Gastroesophageal sphincter (tissue), 4 donors: Measurements from ENCODE around the gene EMID1. TPM values are rescaled to one million over a fixed set of nuclear protein-coding genes. Genes with fewer than 3 reads are reported as not detected.

ENCODE experiments used
- ATAC-seq: fragments of 150-250 bp; one replicate; pipeline ENCODE4 v1.9.1; 2016; ENCODE audit warnings: mild to moderate bottlenecking, moderate library complexity
- H3K27ac ChIP-seq, 4 donors: fragments of 200-600 bp; sonication (generic) in 3 of 4; 1 replicate in 3 of 4; 2 replicates in 1 of 4; pipeline ENCODE4 v1.5.1; 2016 to 2019
- H3K27me3 ChIP-seq: fragments of 200-600 bp; sonication (generic); one replicate; pipeline ENCODE4 v1.5.1; 2019
- H3K36me3 ChIP-seq, 2 donors: fragments of 200-600 bp; sonication (generic); one replicate each; pipeline ENCODE4 v1.5.1; 2019; ENCODE audit warnings: control low read depth in 1 of 2
- H3K4me1 ChIP-seq, 3 donors: fragments of 200-600 bp; sonication (generic); 1 replicate in 2 of 3; 2 replicates in 1 of 3; pipeline ENCODE4 v1.5.1; 2016 to 2019; ENCODE audit warnings: control low read depth in 2 of 3
- H3K4me3 ChIP-seq, 2 donors: fragments of 200-600 bp; sonication (generic); one replicate each; pipeline ENCODE4 v1.5.1; 2019; ENCODE audit warnings: mild to moderate bottlenecking in 1 of 2, moderate library complexity in 1 of 2
- H3K9me3 ChIP-seq, 3 donors: fragments of 200-600 bp; sonication (generic); one replicate each; pipeline ENCODE4 v1.5.1; 2017 to 2019; ENCODE audit warnings: control low read depth in 2 of 3
- EP300 ChIP-seq: sonication (generic); formaldehyde crosslinking; IDR thresholded peaks from one replicate; pipeline ENCODE4 v1.6.1; 2017; ENCODE audit warnings: antibody characterized with exemption, mild to moderate bottlenecking
- POLR2A ChIP-seq, 2 donors: fragments of 450-650 bp; IDR thresholded peaks; one replicate each; pipeline ENCODE4 v1.6.1; 2017; ENCODE audit warnings: antibody characterized with exemption in 2 of 2, mild to moderate bottlenecking in 2 of 2, moderate library complexity in 1 of 2
- POLR2AphosphoS5 ChIP-seq: sonication (generic); formaldehyde crosslinking; IDR thresholded peaks from one replicate; pipeline ENCODE4 v1.6.1; 2017; ENCODE audit warnings: antibody characterized with exemption
- WGBS, 2 donors: methylation state at CpG; one replicate each; pipeline ENCODE4 v1.1.5; 2018; ENCODE audit warnings: low coverage in 1 of 2; 5-methylcytosine and 5-hydroxymethylcytosine counted together
- total RNA-seq, 4 donors: library from RNA; depleted of rRNA; stranded (reverse); fragments of >200 nt; gene quantifications; one replicate each; pipeline ENCODE4 v1.1.0, GENCODE V29; 2016
- TF ChIP-seq, protein P1 (sequence below), 4 experiments: fragments of 200-600 bp in 2 of 4; fragments of 450-650 bp in 2 of 4; sonication (generic) in 1 of 4; IDR thresholded peaks; one replicate each; pipeline ENCODE4 v1.5.1; 2017 to 2019; ENCODE audit warnings: antibody characterized with exemption in 4 of 4, mild to moderate bottlenecking in 2 of 4, moderate library complexity in 2 of 4

Gene EMID1
- total RNA-seq, 4 donors from 2014 or later: 0.15 to 1.5 (median 0.69) TPM

GRCh38 chr22:29167032-29167911 is 38.4 kb upstream of the EMID1 start:
- Histone ChIP-seq H3K4me3 (no peak overlapping the region), H3K4me1 (no peaks in the 10 kb centered on the region), H3K36me3 (no peaks in the 10 kb centered on the region), H3K27ac (no peak overlapping the region), H3K9me3 (no peaks in the 10 kb centered on the region), H3K27me3 (peaks cover 4% of the 10 kb centered on the region)
- no peak for ATAC-seq
- WGBS, 2 donors: 89 to 93% methylated on average over 2 to 10 of the region's 22 CpGs
- no peak for TF ChIP-seq POLR2A (IDR thresholded peaks at IDR 0.05)
- TF ChIP-seq, protein P1, sequence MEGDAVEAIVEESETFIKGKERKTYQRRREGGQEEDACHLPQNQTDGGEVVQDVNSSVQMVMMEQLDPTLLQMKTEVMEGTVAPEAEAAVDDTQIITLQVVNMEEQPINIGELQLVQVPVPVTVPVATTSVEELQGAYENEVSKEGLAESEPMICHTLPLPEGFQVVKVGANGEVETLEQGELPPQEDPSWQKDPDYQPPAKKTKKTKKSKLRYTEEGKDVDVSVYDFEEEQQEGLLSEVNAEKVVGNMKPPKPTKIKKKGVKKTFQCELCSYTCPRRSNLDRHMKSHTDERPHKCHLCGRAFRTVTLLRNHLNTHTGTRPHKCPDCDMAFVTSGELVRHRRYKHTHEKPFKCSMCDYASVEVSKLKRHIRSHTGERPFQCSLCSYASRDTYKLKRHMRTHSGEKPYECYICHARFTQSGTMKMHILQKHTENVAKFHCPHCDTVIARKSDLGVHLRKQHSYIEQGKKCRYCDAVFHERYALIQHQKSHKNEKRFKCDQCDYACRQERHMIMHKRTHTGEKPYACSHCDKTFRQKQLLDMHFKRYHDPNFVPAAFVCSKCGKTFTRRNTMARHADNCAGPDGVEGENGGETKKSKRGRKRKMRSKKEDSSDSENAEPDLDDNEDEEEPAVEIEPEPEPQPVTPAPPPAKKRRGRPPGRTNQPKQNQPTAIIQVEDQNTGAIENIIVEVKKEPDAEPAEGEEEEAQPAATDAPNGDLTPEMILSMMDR (IDR thresholded peaks at IDR 0.05): no peak
- TF ChIP-seq POLR2AphosphoS5: no peak
- no peak for TF ChIP-seq EP300

DNA sequence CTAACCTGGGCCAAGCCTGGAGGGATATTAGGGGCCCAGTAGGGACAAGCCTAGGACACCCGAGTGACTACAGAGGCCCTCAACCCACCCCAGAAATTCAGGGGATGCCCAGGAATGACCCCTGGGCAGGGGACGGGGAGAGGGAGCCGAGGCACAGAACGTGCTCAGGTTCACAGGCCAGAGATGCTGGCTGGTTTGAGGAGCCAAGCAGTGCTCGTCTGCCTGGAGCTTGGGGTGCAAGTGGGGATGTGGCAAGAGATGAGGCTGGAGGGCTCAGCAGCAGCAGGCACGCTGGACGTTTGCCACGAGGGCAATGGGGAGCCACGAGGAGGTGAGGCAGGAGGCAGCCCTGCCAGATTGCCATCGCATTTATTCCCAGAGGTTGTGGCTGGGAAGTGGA is 34.0 kb upstream of the EMID1 start:
- H3K36me3 ChIP-seq: no peaks in the 10 kb centered on the region
- TF ChIP-seq EP300 (no peak), POLR2AphosphoS5 (no peak), POLR2A (IDR thresholded peaks at IDR 0.05) (no peak)
- TF ChIP-seq, protein P1 (IDR thresholded peaks at IDR 0.05): no peak
- H3K4me3 ChIP-seq: no peak overlapping the region
- H3K4me1 ChIP-seq: no peaks in the 10 kb centered on the region
- H3K27me3 ChIP-seq: peaks cover 4% of the 10 kb centered on the region
- no peak for ATAC-seq
- H3K27ac ChIP-seq: no peak overlapping the region
- 93% methylated on average over 7 of the region's 10 CpGs; no CpG with 5 or more reads in 1 of the 2 donors for WGBS, 2 donors
- H3K9me3 ChIP-seq: peaks cover 0 to 36% (median 2%) of the 10 kb centered on the region in 3 donors

DNA sequence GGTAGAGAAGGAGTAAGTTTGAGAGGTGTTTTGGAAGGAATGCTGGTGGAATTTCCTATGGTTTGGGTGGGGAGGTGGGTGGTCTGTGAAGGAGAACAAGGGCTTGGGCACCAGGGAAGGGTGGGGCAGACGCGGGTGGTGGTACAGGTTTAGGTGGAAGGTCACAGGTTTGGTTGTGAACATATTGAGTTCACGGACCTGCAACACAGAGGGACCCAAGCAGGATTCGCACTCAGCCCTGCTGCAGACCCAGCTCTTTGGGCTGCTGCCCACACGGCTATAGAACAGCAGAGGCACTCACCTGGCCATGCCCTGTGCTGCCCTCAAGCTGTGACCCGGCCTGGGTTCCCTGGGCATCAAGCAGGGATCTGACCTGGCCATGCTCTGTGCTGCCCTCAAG is 33.5 kb upstream of the EMID1 start:
- peaks cover 4% of the 10 kb centered on the region for H3K27me3 ChIP-seq
- H3K9me3 ChIP-seq: peaks cover 0 to 36% (median 2%) of the 10 kb centered on the region in 3 donors
- TF ChIP-seq, protein P1 (IDR thresholded peaks at IDR 0.05): no peak
- no peak for TF ChIP-seq POLR2A (IDR thresholded peaks at IDR 0.05)
- TF ChIP-seq POLR2AphosphoS5: no peak
- TF ChIP-seq EP300: no peak
- 80 to 100% methylated on average over 1 to 2 of the region's 6 CpGs for WGBS, 2 donors
- H3K36me3 ChIP-seq: no peaks in the 10 kb centered on the region
- no peak overlapping the region for H3K4me3 ChIP-seq
- no peaks in the 10 kb centered on the region for H3K4me1 ChIP-seq
- H3K27ac ChIP-seq: no peak overlapping the region
- ATAC-seq: no peak

- H3K27me3 ChIP-seq: peaks cover 4% of the 10 kb centered on the region
- WGBS, 2 donors: 77 to 100% methylated on average over 1 of the region's 1 CpG
- H3K36me3 ChIP-seq: no peaks in the 10 kb centered on the region
- H3K4me1 ChIP-seq: no peaks in the 10 kb centered on the region
- ATAC-seq: no peak
- no peak overlapping the region for H3K27ac ChIP-seq
- TF ChIP-seq, protein P1 (IDR thresholded peaks at IDR 0.05): no peak
- TF ChIP-seq EP300 (no peak), POLR2A (IDR thresholded peaks at IDR 0.05) (no peak), POLR2AphosphoS5 (no peak)
- no peak overlapping the region for H3K4me3 ChIP-seq
- H3K9me3 ChIP-seq: peaks cover 0 to 36% (median 2%) of the 10 kb centered on the region in 3 donors
Measured at GRCh38 chr22:29175312-29175835, 30.3 kb upstream of the EMID1 start.
